Adipocyte (in vitro differentiated cells): Measurements from ENCODE around the gene RRAS2.

Experiments used
- DNase-seq: peaks from one replicate; pipeline ENCODE4 v3.0.0-alpha.2; 2015; ENCODE audit warnings: low read depth
- H3K27me3 ChIP-seq: replicated peaks from 2 replicates; pipeline ENCODE4 v1.7.0; 2013; ENCODE audit warnings: mild to moderate bottlenecking, low read length, moderate library complexity; ENCODE audit not compliant: control insufficient read depth, insufficient read depth
- H3K36me3 ChIP-seq: 2 replicates; pipeline ENCODE4 v1.7.0; 2013; ENCODE audit warnings: low read length, mild to moderate bottlenecking, moderate library complexity; ENCODE audit not compliant: control insufficient read depth, insufficient read depth, severe bottlenecking
- H3K4me1 ChIP-seq: 2 replicates; pipeline ENCODE4 v1.7.0; 2013; ENCODE audit warnings: mild to moderate bottlenecking, low read length, moderate library complexity; ENCODE audit not compliant: control insufficient read depth, insufficient read depth
- H3K4me3 ChIP-seq: 2 replicates; pipeline ENCODE4 v1.7.0; 2013; ENCODE audit warnings: mild to moderate bottlenecking, low read length, moderate library complexity
- H3K9ac ChIP-seq: 2 replicates; pipeline ENCODE4 v1.7.0; 2013; ENCODE audit warnings: mild to moderate bottlenecking, low read length, moderate library complexity
- H3K9me3 ChIP-seq: 2 replicates; pipeline ENCODE4 v1.7.0; 2013; ENCODE audit warnings: mild to moderate bottlenecking, low read length, moderate library complexity; ENCODE audit not compliant: control insufficient read depth

The RRAS2 gene

DNA sequence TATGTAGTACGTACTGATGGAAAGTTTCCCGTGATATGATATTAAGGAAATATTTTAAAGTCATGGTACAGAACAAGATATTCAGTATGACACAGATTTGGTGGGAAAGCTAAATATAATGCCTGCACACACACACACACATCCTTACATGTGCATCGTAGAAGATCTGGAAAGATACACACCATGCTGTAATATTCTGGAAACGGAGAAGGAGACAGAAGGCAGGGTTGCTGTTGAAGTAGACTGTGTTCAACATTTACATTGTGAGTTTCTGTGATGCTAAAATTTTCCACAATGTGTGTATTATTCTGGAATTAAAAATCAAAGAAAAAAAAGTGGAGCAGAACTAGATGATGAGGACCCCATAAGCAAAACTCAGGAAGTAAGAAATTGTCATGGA is 118.0 kb downstream of the RRAS2 start:
- no peaks in the 10 kb centered on the region for H3K27me3 ChIP-seq
- no peak overlapping the region for H3K9ac ChIP-seq
- peaks cover 6% of the 10 kb centered on the region for H3K36me3 ChIP-seq
- peaks cover 8% of the 10 kb centered on the region for H3K4me1 ChIP-seq
- no peaks in the 10 kb centered on the region for H3K9me3 ChIP-seq
- H3K4me3 ChIP-seq: no peak overlapping the region
- no peak for DNase-seq

DNA sequence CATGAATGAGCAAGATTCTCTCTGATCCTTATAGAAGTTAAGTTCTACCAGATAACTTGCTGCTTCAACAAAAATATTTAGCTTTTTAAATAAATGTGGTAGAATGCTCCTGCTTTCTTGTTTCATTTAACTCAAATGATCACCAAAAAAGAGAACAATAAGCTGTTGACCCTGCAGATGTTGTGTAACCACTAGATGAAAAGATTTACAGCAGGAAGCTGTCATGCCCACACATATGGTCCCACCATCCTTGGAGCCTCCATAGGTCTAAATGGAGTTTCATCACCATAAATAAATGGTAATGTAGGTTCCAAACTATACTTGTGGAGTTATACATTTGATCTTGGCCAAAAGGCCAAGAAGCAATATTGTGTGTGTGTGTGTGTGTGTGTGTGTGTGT is 118.8 kb downstream of the RRAS2 start:
- H3K9ac ChIP-seq: no peak overlapping the region
- H3K4me1 ChIP-seq: peaks cover 8% of the 10 kb centered on the region
- DNase-seq: no peak
- H3K4me3 ChIP-seq: no peak overlapping the region
- H3K36me3 ChIP-seq: peaks cover 6% of the 10 kb centered on the region
- H3K9me3 ChIP-seq: no peaks in the 10 kb centered on the region
- H3K27me3 ChIP-seq: no peaks in the 10 kb centered on the region

DNA sequence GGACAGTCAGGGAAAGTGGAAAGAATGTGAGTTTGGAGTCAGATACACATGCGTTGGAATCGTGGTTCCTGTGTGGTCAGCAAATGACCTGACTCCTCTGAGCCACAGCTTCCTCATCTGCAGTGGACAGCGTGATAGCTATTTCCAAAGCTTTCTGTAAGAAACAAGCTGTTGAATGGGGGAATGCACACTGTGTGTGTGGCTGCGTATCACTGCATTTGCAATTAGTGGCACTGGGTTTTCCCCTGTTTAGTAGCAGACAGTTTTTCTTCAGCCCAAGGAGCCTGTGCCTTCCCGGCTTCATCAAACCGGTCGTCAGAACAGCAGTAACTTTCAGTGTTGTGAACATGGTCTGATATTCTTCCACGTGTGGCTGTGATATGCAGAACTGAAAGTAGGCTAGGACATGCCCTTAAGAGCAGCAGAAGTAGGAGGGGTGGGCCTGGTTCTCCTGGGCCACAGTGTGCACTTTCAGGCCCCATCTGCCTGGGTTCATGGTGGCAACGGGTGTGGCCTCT is 121.5 kb downstream of the RRAS2 start:
- H3K27me3 ChIP-seq: no peaks in the 10 kb centered on the region
- no peaks in the 10 kb centered on the region for H3K9me3 ChIP-seq
- no peak for DNase-seq
- no peak overlapping the region for H3K9ac ChIP-seq
- peaks cover 14% of the 10 kb centered on the region for H3K4me1 ChIP-seq
- H3K36me3 ChIP-seq: no peaks in the 10 kb centered on the region
- H3K4me3 ChIP-seq: no peak overlapping the region

DNA sequence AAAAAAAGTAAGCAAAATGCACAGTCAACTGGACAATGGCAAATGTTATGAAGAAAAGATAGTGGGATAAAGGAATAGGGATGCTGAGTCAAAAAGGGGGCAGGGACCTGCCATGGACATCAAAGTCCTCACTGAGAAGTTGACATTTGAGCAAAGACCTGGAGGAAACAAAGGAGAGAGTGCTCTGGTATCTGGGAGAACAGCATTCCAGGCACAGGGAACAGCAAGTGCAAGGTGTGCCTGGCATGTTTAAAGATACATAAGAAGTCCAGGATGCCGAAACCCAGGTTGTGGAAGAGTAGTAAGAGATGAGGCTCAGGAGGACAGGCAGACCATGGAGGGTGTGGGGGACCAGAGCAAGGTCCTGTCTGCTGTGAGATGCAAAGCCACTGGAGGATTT is 123.3 kb downstream of the RRAS2 start:
- Histone ChIP-seq H3K4me1 (peaks cover 6% of the 10 kb centered on the region), H3K9me3 (no peaks in the 10 kb centered on the region), H3K4me3 (no peak overlapping the region), H3K9ac (no peak overlapping the region), H3K27me3 (no peaks in the 10 kb centered on the region), H3K36me3 (no peaks in the 10 kb centered on the region)
- no peak for DNase-seq

DNA sequence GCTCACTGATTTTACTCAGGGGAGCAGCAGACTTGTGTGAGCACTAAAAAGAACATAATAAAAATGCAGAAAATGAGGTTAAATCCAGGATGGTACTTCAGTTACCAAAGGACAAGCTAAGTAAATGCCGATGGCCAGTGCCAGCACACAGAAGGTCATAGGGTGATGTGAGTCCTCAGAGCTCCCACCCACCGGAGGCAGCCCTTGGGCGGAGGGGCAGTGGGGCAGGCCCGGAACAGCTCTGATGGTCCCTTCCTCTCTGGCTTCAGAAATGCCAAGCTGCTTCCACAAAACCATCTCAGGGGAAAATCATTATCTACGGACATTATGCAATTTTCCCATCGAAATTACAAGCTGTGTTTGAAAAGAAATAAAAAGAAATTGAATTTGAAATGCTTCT is 124.5 kb downstream of the RRAS2 start:
- Histone ChIP-seq H3K27me3 (no peaks in the 10 kb centered on the region), H3K36me3 (no peaks in the 10 kb centered on the region), H3K9me3 (no peaks in the 10 kb centered on the region), H3K9ac (no peak overlapping the region), H3K4me3 (no peak overlapping the region), H3K4me1 (peaks cover 6% of the 10 kb centered on the region)
- DNase-seq: no peak

DNA sequence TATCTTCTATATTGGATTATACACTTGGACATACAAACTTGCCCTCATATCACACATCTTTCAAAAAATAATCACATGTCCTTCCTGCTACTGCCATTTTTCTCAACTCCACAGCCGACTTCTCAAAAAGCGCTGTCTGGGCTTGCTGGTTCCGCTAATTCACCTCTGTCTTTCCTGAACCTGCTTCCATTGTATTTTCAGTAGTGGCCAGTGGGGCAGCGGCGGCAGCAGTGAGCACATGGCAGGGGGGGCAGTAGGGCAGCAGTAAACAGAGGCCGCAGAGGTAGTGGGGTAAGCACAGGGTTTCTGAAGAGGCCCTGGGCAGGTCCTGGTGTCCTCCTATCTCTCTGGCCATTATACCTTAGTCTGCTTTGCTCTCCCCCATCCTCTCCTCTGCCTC is 126.3 kb downstream of the RRAS2 start:
- Histone ChIP-seq H3K9me3 (no peaks in the 10 kb centered on the region), H3K36me3 (no peaks in the 10 kb centered on the region), H3K9ac (no peak overlapping the region), H3K4me3 (no peak overlapping the region), H3K27me3 (no peaks in the 10 kb centered on the region), H3K4me1 (peaks cover 6% of the 10 kb centered on the region)
- no peak for DNase-seq

DNA sequence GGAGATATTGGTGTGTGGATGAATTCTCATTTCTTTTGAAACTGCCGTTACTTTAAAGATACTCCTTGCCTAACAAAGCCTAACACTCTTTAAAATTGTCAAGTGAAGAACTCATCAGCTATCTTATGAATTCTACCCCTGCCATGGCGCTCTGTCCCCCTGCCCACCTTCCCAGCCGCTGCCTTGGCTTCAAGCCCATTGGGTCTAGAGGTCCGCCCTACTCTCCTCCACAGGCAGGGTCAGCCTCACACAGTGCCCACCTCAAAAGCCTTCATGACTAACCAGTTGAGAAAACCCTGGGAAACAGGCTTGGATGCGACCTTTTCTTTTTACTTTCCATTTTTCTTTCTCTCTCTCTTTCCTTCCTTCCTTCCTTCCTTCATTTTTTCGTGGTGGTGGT is 128.6 kb downstream of the RRAS2 start:
- DNase-seq: no peak

DNA sequence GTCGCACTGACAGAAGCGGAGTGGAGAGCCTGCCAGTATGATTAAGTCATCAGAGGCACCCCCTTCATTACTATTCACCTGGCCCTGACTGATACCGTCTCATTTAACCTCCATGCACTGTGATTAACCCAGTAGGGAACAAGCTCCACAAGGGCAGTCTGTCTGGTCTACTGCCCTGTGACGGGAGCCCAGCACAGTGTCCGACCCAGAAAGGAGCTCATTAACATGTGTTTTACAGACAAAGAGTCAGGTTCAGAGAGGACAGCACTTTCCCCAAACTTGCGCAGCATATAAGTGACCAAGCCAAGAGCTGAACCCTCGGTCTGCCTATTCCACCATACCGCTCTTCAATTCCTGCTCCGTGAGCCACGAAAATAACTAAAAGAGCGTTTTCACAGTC is 129.5 kb downstream of the RRAS2 start:
- no peaks in the 10 kb centered on the region for H3K9me3 ChIP-seq
- DNase-seq: no peak
- no peak overlapping the region for H3K4me3 ChIP-seq
- H3K36me3 ChIP-seq: no peaks in the 10 kb centered on the region
- H3K4me1 ChIP-seq: peaks cover 4% of the 10 kb centered on the region
- no peaks in the 10 kb centered on the region for H3K27me3 ChIP-seq
- no peak overlapping the region for H3K9ac ChIP-seq

More for the DNA sequence above, 128.6 kb downstream of the RRAS2 start:
- no peak overlapping the region for H3K4me3 ChIP-seq
- no peaks in the 10 kb centered on the region for H3K27me3 ChIP-seq
- no peak overlapping the region for H3K9ac ChIP-seq
- H3K36me3 ChIP-seq: no peaks in the 10 kb centered on the region
- no peaks in the 10 kb centered on the region for H3K9me3 ChIP-seq
- peaks cover 6% of the 10 kb centered on the region for H3K4me1 ChIP-seq

DNA sequence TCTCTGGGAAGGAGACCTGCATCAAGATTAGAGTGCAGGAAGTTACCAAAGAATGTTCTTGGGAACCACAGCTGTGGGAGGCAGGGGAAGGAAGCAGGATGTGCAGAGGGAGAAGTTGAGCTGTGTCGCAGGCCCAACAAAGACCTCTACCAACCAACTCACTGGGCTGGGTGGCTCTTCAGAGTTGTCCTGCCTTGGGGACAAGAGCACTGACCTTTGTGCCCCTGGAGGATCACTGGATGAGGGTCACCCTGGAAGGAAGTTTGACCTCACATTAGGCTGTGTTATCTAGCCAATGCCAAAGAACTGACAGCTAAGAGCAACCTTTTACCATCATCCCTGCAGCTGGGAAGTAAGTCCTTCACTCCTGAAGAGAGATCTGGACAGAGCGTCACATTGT is 130.6 kb downstream of the RRAS2 start:
- H3K9me3 ChIP-seq: no peaks in the 10 kb centered on the region
- H3K4me3 ChIP-seq: no peak overlapping the region
- no peaks in the 10 kb centered on the region for H3K27me3 ChIP-seq
- H3K36me3 ChIP-seq: no peaks in the 10 kb centered on the region
- DNase-seq: no peak
- no peak overlapping the region for H3K9ac ChIP-seq
- H3K4me1 ChIP-seq: no peaks in the 10 kb centered on the region
